Progenitor cell of endocrine pancreas (in vitro differentiated cells): ENCODE data around the gene RALGDS. TPM values are rescaled to one million over a fixed set of nuclear protein-coding genes. Genes with fewer than 3 reads are reported as not detected.

ENCODE experiments used
- DNase-seq: peaks from one replicate; pipeline ENCODE4 v3.0.0; 2021; ENCODE audit warnings: low spot score; ENCODE audit not compliant: unreplicated experiment
- H3K27ac Mint-ChIP-seq: 2 replicates; pipeline ENCODE4 v1.8.0; 2021; ENCODE audit warnings: mild to moderate bottlenecking, moderate library complexity, mixed read lengths
- H3K27me3 Mint-ChIP-seq: 2 replicates; pipeline ENCODE4 v1.8.0; 2021; ENCODE audit warnings: mixed read lengths
- H3K36me3 Mint-ChIP-seq: 2 replicates; pipeline ENCODE4 v1.8.0; 2022; ENCODE audit warnings: mixed read lengths; ENCODE audit not compliant: insufficient read depth
- H3K4me1 Mint-ChIP-seq: 2 replicates; pipeline ENCODE4 v1.8.0; 2021; ENCODE audit warnings: low read depth, mixed read lengths
- H3K4me3 Mint-ChIP-seq: 2 replicates; pipeline ENCODE4 v1.8.0; 2021; ENCODE audit warnings: low read depth, mild to moderate bottlenecking, moderate library complexity, mixed read lengths
- H3K9me3 Mint-ChIP-seq: 2 replicates; pipeline ENCODE4 v1.8.0; 2021; ENCODE audit warnings: low read depth, mixed read lengths
- total RNA-seq: library from RNA; stranded (reverse); gene quantifications from 2 replicates; pipeline ENCODE4 v1.2.1, GENCODE V29; 2021
- TF ChIP-seq, protein P1 (sequence below): fragments of 200-600 bp; sonication (generic); IDR thresholded peaks from one replicate; pipeline ENCODE4 v1.5.0; 2021; ENCODE audit warnings: antibody characterized with exemption, mild to moderate bottlenecking; ENCODE audit not compliant: unreplicated experiment

RALGDS gene
- total RNA-seq, 1 donor from 2014 or later: 84.6 TPM

DNA sequence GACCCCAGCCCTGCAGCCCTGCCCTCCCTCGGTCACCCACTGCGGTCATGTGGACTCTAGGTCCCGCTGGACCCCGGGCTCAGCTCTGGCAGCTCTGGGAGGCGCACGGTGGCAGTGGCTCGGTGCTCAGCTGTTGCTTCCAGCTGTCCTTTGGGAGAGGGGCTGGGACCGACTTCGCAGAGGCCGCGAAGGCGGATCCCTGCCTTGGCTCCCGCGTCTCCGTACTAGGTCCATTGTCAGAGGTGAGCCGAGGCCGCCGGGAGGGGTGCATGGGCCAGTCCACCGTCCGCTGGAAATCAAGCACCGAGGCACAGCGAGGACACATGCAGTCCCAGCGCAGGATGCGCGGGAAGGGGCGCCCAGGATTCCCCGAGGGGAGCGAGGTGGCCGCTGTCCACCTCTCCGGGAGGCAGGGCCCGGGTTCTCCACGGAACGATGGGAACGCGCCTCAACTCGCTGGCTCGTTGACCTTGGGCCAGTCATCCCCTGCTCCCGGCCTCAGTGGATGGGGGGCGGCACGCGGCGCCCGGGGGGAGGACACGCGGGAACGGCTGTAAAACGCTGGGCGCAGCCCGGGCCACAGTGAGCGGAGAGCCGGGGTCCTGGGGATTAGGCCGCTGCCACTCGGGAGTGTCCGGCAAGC is 41.9 kb upstream of the RALGDS start:
- Mint-ChIP-seq H3K9me3 (no peaks in the 10 kb centered on the region), H3K27me3 (peaks cover 20% of the 10 kb centered on the region), H3K36me3 (no peaks in the 10 kb centered on the region), H3K4me3 (peak overlapping the region; percentile 49), H3K27ac (no peak overlapping the region), H3K4me1 (peaks cover 2% of the 10 kb centered on the region)
- TF ChIP-seq, protein P1, sequence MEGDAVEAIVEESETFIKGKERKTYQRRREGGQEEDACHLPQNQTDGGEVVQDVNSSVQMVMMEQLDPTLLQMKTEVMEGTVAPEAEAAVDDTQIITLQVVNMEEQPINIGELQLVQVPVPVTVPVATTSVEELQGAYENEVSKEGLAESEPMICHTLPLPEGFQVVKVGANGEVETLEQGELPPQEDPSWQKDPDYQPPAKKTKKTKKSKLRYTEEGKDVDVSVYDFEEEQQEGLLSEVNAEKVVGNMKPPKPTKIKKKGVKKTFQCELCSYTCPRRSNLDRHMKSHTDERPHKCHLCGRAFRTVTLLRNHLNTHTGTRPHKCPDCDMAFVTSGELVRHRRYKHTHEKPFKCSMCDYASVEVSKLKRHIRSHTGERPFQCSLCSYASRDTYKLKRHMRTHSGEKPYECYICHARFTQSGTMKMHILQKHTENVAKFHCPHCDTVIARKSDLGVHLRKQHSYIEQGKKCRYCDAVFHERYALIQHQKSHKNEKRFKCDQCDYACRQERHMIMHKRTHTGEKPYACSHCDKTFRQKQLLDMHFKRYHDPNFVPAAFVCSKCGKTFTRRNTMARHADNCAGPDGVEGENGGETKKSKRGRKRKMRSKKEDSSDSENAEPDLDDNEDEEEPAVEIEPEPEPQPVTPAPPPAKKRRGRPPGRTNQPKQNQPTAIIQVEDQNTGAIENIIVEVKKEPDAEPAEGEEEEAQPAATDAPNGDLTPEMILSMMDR: no peak
- DNase-seq: no peak

DNA sequence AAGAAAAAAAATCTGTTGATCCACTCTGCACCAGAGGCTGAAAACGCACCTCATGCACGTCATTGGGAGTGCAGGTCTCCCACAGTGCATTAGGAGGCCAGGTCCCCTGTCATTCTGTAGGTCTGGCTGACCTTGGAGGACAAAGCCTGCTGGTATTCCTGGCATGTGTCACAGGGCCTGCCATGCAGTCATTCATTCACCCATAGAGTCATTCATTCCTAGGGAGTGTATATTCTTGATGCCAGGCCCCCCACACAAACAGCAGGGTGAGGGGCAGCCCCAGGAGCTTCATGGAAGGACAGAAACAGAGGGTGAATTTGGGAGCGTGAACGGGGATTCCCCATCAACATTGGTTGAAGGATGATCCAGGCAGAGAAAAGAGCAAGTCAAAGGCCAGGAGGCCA is 40.5 kb upstream of the RALGDS start:
- TF ChIP-seq, protein P1: no peak
- no peak for DNase-seq
- peaks cover 2% of the 10 kb centered on the region for H3K4me1 Mint-ChIP-seq
- no peaks in the 10 kb centered on the region for H3K36me3 Mint-ChIP-seq
- peaks cover 20% of the 10 kb centered on the region for H3K27me3 Mint-ChIP-seq
- no peaks in the 10 kb centered on the region for H3K9me3 Mint-ChIP-seq
- H3K4me3 Mint-ChIP-seq: no peak overlapping the region
- no peak overlapping the region for H3K27ac Mint-ChIP-seq

- H3K36me3 Mint-ChIP-seq: no peaks in the 10 kb centered on the region
- TF ChIP-seq, protein P1: peak; percentile 71
- peaks cover 20% of the 10 kb centered on the region for H3K27me3 Mint-ChIP-seq
- no peak overlapping the region for H3K4me3 Mint-ChIP-seq
- H3K27ac Mint-ChIP-seq: no peak overlapping the region
- DNase-seq: no peak
- H3K4me1 Mint-ChIP-seq: peaks cover 2% of the 10 kb centered on the region
- H3K9me3 Mint-ChIP-seq: no peaks in the 10 kb centered on the region
Observed at GRCh38 chr9:133160742-133161546, 39.9 kb upstream of the RALGDS start.

DNA sequence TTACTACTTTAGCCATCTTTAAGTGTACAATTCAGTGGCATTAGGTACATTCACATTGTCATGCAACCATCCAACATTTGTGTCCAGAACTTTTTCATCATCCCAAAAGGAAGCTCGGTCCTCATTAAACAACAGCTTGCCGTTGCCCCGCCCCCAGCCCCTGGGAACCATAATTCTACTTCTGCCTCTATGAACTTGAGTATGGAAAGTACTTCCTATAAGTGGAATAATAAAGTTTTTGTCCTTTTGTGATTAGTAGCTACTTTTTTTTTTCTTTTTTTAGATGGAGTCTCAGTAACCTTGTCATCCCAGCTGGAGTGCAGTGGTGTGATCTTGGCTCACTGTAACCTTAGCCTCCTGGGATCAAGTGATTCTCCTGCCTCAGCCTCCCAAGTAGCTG is 37.7 kb upstream of the RALGDS start:
- H3K4me1 Mint-ChIP-seq: no peaks in the 10 kb centered on the region
- H3K4me3 Mint-ChIP-seq: no peak overlapping the region
- DNase-seq: no peak
- no peaks in the 10 kb centered on the region for H3K36me3 Mint-ChIP-seq
- TF ChIP-seq, protein P1: no peak
- peaks cover 11% of the 10 kb centered on the region for H3K27me3 Mint-ChIP-seq
- no peaks in the 10 kb centered on the region for H3K9me3 Mint-ChIP-seq
- H3K27ac Mint-ChIP-seq: no peak overlapping the region

DNA sequence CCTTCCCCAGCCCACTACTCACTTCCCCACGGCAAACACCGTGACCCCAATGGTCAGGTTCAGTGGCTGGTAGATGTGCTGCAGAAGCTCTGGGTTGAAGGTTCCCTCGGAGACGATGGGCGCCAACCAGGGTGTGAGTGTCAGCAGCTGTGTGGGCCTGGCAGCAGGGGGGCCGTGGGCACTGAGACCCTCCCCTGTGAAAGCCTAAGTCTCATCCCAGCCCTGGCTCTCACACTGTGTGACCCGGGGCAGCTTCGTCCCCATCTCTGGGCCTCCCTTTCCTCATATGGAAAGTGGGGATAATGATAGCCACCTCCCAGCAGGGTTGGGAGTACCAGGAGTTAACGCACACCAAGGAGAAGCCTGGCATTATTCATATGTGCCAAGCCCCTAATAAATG is 34.1 kb upstream of the RALGDS start:
- no peak for DNase-seq
- Mint-ChIP-seq H3K9me3 (no peaks in the 10 kb centered on the region), H3K4me1 (no peaks in the 10 kb centered on the region), H3K27me3 (no peaks in the 10 kb centered on the region), H3K4me3 (no peak overlapping the region), H3K27ac (no peak overlapping the region), H3K36me3 (no peaks in the 10 kb centered on the region)
- TF ChIP-seq, protein P1: no peak
